HG02943 (cell line): Measurements from ENCODE around the gene LMX1A.

Source experiments
- ATAC-seq: cut with Tn5 transposase; IDR thresholded peaks from one replicate; pipeline ENCODE4 v1.9.1; 2021; ENCODE audit warnings: mild to moderate bottlenecking, low read depth, moderate library complexity; ENCODE audit not compliant: unreplicated experiment

Gene LMX1A

DNA sequence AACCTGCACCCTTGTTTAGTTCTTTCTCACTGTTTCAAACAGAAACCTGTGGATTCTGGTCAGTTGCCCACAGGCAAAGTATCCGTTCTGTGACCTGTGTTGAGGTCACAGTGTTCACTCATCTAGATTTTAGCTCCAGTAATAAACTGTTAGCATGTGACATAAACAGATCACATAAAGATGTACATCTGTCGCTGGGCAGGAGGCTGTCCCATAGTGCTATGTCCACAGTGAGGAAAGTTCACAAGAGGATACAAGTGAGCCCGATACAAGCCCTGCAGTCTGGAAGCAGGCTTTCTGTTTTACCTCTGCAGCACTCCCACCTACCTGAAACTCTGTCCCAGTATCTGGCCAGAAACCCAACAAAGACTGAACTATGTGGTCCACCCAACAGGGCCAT is 28.4 kb downstream of the LMX1A start:
- ATAC-seq = no peak

DNA sequence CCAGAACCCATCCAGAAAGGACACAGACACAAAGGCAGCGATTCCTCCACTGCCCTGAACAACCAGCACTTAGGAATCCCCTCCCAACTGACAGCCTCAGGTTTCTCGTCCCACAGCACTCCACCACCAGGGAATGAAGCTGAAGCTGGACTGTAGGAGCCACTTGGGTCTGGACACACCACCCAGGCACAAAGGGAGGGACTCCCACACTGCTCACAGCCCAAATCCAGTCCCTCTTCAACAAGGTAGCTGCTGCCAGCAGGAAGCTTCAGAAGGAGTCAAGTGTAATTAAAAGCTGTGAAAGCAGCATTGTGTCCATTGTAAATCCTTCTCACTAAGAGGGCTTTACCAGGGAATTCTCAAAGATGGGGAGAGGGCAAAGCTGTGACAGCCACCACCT is 29.0 kb downstream of the LMX1A start:
- no peak for ATAC-seq

- no peak for ATAC-seq
Measured at GRCh38 chr1:165325460-165326203, 30.9 kb downstream of the LMX1A start.

DNA sequence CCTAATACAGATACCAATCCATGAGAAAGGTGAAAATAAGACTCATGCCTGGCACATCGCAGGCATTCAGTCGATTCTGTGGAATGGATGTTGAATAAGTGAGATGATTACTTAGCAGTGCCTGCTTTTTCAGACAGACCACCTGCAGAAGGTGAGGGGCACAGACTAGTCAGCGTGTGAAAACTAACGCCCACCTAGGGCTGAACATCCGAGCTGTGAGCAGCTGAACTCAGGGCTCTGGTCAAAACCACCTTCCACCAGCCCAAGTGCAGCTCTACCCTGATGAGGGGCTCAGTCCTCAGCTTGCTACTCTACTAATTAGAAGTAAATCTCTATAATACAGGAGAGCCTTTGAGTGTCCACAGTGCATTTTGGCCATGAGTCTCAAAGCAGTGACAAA is 32.5 kb downstream of the LMX1A start:
- no peak for ATAC-seq

DNA sequence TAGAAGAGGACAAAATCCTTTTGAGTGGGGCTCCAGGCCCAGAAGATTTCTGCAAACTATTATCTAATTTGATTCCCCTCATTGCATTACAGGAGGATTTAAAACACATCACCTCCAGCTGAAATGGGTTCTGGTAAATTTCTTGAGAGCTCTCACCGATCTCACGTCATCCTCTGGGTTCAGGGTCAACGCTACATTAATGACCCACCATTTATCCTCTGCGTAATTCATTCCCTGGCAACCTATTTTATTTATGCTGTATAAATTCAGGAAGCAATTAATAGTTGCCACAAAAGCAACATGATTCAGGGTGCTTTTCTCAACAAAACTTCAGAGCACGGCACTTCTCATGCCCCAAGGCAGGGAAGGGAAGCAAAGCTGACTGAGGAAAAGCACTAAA is 38.9 kb downstream of the LMX1A start:
- no peak for ATAC-seq

GRCh38 chr1:165316153-165316772 is 40.3 kb downstream of the LMX1A start:
- no peak for ATAC-seq

DNA sequence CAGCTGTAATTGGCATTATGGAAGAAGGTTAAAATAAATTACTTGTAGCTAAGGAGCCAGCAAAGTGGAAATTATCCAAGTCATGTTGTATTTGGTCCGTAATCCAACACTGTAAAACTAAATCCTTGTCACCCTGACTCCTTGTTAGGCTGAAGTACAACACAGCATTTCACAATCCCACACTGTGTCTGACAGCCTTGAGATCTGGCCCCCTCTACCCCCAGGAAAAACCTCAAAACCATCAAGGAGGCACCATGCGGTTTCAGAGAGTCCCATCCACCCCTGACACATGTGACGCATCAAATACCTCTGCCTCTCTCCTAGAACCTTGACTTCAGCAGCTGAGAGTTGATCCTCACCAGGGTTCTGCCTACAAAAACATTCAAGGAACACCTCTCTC is 41.0 kb downstream of the LMX1A start:
- ATAC-seq = no peak

DNA sequence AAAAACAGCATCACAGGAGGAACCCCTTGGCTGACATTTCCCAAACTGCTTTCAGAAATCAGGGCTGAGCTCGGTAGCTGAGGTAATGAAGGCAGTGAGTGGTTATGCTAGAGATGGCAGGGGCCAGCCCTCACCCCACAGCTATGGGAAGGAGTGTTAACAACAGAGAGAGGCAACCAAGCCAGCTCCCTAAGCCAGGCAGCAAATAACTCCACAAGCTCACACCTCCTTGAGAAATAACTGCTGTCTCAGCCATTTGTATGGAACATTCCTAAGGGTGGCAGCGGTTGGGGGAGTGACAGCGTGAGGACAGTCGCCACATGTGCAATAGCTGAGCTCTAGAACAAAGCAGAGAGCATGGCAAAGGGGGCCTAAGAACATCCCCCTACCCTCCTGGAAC is 42.6 kb downstream of the LMX1A start:
- ATAC-seq = no peak

DNA sequence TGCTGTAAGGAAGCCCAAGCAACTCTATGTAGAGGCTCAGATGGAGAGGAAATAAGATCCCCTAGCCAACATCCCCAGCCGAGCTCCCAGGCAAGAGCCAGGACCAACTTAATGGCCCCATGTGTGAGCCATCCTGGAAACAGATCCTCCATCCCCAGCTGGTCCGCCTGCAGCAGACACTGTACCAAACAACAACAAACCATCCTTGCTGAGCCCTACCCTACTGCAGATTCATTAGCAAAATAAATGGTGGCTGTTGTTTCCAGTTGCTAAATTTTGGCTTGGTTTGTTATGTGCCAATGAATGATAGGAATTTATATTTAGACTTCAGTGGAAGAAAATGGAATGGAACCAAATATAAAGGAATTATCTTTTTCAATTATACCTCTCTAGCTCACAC is 43.9 kb downstream of the LMX1A start:
- no peak for ATAC-seq

DNA sequence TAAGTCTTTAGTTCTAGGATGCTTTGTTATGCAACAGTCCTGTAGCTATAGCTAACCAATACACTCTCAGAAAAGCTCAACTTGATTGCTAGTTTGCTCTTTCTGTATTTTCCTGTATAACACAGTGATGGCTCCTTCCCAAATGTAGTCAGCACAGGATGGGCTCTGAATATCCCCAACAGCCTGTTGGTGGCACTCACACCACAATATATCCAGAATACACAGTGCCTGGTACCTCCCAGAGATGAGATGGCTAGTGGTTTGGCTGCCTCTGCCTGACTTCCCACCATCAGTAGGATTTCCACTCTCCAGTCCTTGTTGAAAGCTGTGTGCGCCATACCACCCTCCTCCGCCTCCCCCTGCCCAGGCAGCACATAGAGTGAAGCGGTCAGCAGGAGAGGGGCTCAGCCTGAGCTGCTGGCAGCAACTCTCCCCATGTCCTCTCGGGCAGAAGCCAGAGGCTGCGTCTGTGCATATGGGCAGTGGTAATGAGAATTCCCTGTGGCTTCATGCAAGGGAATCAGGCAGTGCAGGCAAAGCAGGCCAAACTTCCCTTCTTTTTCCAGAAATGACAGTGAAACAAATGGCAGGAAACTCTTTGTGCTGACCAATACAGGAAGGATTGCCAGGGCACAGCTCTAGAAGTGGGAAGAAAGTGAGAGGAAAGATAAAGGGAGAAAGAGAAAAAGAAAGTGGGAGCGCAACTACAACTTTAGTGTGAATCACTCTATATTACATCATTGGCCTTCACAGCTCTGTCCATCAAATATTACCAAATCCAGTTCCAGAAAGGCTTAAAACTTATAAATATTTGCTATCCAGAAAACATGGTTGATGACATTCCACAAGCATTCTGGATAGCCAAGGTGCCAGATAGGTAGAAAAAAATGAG is 49.7 kb downstream of the LMX1A start:
- no peak for ATAC-seq

DNA sequence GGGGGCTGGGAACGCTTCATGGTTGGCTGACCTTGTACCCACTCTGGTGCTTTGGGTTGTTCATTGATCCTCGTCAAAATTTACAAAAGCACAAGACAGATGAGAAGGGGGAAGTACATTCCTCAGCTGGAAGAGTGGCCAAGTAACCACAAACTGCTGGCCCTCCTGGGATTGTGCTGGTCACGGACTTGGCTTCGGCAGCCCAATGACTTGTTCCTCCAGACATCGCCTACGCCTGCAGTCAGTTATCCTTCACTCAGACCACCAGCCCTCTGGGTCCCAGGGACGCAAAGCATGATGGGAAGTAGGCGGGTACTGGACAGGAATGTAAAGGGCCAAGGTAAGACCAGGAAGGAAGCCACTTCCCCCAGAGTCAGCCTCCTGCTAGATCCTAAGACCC is 53.1 kb downstream of the LMX1A start:
- no peak for ATAC-seq

- no peak for ATAC-seq
Measured at GRCh38 chr1:165300400-165300903, 56.1 kb downstream of the LMX1A start.

DNA sequence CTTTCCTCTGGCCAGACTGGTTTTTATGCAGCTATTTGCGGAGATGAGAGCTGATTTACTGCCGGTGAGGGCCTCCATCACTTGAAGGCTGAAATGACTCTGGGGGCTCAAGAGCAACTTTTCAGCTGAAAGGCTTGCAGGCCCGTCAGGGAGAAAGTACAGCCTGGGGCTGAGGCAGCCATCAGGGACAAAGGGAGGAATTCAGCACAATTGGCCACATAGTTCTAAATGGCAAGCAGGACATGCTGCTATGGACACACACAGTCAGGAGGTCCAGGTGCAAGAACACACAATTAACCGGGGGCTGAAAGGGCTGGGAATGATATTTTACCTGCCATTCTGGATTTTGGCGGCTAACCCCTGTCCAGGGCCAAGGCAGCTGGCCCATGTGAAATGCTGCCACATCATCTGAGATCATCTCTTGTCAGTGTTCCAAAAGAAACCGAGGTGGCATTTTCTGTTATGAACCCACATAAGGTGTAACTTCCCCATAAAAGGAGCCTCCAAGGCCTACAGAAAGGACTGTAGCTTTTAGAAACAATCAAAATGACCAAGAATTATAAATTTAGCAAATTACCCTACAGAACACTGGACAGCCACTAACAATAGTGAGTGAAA is 58.2 kb downstream of the LMX1A start:
- ATAC-seq = no peak

DNA sequence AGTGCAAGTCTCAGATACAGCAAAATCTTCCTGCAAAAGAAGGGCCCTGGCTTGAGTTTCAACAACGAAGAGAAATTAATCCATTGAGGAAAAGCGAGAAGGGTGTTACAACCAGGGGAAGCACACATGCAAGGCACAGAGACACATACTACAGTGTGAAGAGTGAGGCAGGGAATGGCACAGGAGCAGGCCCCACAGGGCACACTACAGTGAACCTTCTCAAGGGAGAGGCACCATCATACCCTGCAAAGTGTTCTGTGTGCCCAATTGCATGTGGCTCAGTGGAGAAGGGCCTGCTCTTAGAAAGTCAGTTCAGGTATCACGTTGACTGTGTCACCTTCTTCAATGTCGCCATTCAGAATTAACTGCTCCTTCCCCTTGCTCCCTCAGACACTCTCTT is 60.3 kb downstream of the LMX1A start:
- no peak for ATAC-seq

DNA sequence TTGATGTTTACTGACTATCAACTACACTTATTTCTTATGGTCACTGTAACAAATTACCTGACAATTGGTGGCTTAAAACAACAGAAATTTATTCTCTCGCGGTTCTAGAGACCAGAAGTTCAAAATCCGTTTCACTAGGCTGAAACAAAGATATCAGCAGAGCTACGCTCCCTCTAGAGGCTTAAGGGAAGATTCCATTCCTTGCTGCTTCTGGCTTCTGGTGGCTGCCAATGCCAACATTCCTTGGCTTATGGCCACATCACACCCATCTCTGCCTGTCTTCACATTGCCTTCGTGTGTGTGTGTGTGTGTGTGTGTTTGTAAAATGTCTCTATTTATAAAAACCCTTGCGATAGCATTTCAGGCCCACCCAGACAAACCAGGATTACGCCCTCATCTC is 66.4 kb downstream of the LMX1A start:
- no peak for ATAC-seq

- no peak for ATAC-seq
Measured at GRCh38 chr1:165289556-165289955, 67.0 kb downstream of the LMX1A start.

DNA sequence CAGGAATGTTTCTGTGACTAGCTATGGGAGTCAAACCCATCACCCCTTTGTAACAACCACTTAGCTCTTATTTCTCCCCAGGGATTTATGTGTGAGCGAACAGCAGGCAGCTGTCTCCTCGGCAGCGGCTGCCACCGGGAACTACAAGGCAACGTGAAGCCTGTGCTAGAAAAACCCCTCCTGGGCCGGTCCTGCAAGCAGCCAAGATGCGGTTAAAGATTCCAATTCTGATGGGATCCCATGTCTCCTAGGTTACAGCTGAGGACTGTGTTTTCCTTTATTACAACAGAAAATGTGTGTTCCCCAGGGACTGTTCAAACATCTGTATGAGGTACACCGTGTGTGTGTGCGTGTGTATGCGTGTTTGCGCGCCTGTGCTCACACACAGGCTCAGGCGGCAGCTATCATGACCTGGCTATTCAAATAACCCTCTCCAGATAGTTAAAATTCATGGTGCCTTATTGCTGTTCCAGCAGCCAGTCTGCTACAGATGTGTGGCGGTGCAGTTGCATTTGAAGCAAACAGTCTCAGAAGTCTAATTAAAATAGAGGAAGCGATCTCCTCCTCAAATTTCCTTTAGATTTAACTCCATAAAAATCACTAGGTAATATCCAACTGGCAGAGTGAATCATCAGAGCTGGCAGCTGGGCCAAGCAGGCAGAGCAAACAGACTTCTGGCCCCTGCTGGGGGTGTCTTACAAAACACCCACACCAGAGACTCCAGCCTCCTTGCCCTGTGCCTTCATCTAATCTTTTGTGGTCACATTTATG is 68.0 kb downstream of the LMX1A start:
- no peak for ATAC-seq

DNA sequence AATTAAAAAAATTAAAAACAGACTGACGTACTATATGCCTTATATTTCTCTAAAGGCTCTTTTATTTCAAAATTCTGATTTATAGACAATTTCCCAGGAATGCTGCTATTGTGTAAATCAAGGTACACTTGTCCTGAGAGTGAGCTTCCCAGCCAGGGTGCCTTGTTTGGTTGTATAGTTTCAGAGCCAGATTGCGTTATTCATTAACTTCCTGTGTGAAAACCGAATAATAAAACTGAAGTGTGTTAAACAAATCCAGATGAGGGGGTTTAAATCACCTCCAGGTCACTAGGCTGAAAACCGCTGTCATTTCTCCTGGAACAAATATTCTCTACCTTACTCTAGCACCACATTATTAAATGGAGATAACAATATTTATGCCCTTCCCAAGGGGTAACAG is 68.7 kb downstream of the LMX1A start:
- no peak for ATAC-seq

- no peak for ATAC-seq
Measured at GRCh38 chr1:165287329-165287728, 69.2 kb downstream of the LMX1A start.

DNA sequence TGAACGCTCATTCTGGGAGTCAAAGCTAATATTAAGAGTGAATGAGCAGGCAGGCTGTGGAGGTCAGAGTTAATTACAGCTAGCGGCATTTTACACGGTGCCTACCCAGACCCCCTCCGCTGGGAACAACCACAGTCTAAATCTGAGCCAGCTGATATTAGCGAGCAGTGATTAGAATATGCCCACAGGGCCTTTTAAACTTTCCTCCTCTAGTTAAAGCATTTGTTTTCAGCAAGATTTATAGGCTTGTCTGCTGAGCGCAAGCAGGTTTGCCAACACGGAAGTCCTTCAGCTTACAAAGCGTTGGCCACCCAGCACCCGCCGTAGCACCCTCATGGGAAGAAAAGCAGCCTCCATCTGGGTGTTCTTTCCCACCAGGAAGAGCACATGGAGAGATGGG is 72.1 kb downstream of the LMX1A start:
- no peak for ATAC-seq
